ENCODE measurements around the gene NYAP2.

DNA sequence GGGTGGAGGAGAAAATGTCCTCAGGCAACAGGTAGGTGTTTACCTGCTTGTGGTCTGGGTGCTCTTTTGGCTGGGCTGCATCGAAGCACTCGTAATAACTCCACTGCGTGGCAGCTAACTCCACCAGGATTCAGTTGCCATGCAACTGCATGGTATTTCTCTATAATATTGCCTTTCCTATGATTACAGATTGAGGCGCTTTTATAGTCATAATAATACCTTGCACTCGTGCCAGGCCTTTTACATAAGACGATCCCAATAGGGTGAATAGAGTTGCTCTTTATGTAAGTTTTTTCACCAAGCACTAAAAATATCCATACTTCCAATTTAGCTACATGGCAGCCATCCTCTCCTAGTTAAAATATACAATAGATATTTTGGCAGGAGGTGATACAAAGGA, 19.7 kb upstream of the NYAP2 start:
- TF ChIP-seq, protein P1, sequence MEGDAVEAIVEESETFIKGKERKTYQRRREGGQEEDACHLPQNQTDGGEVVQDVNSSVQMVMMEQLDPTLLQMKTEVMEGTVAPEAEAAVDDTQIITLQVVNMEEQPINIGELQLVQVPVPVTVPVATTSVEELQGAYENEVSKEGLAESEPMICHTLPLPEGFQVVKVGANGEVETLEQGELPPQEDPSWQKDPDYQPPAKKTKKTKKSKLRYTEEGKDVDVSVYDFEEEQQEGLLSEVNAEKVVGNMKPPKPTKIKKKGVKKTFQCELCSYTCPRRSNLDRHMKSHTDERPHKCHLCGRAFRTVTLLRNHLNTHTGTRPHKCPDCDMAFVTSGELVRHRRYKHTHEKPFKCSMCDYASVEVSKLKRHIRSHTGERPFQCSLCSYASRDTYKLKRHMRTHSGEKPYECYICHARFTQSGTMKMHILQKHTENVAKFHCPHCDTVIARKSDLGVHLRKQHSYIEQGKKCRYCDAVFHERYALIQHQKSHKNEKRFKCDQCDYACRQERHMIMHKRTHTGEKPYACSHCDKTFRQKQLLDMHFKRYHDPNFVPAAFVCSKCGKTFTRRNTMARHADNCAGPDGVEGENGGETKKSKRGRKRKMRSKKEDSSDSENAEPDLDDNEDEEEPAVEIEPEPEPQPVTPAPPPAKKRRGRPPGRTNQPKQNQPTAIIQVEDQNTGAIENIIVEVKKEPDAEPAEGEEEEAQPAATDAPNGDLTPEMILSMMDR (IDR thresholded peaks at IDR 0.05), result no peak
- no peak for TF ChIP-seq POLR2A (IDR thresholded peaks at IDR 0.05)
